ENCODE results near the gene CASZ1.

DNA sequence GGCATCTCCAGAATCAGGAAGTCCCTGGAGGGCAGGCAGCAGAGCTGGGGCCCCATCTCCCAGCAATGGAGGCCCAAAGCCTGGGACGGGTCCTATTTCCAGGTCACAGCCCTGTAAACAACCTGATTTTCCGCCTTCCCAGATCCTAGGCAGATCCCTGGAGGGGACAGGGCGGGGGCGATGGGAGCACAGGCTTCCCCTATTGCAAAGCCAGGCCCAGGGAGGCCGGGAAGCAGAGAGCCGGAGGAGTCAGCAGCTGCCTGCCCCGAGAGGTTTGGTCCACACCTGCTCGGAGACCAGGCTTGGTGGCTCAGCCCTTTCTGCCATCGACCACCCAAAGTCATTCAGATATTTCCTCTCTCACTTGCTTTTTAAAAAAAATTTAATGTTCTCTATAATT lies 29.2 kb downstream of the CASZ1 start:
- TF ChIP-seq, protein P1, sequence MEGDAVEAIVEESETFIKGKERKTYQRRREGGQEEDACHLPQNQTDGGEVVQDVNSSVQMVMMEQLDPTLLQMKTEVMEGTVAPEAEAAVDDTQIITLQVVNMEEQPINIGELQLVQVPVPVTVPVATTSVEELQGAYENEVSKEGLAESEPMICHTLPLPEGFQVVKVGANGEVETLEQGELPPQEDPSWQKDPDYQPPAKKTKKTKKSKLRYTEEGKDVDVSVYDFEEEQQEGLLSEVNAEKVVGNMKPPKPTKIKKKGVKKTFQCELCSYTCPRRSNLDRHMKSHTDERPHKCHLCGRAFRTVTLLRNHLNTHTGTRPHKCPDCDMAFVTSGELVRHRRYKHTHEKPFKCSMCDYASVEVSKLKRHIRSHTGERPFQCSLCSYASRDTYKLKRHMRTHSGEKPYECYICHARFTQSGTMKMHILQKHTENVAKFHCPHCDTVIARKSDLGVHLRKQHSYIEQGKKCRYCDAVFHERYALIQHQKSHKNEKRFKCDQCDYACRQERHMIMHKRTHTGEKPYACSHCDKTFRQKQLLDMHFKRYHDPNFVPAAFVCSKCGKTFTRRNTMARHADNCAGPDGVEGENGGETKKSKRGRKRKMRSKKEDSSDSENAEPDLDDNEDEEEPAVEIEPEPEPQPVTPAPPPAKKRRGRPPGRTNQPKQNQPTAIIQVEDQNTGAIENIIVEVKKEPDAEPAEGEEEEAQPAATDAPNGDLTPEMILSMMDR (IDR thresholded peaks at IDR 0.05): no peak
- no peak for TF ChIP-seq POLR2AphosphoS5 (IDR thresholded peaks at IDR 0.05; ENCODE audit: low read depth, low read length)
- TF ChIP-seq SIN3A (IDR thresholded peaks at IDR 0.05; ENCODE audit: borderline replicate concordance, insufficient read depth, low read depth, low read length): no peak

Measured in Panc1 (cell line).